Keratinocyte (primary cell): ENCODE results near the gene KCNN3.
A peak's percentile ranks its signal among the peaks of the same experiment; 100 is the strongest.

Experiments
- EZH2 ChIP-seq: IDR thresholded peaks from one replicate; pipeline ENCODE4 v1.6.1; 2012; ENCODE audit warnings: inconsistent platforms, mild to moderate bottlenecking, low read length, moderate library complexity
- TF ChIP-seq, protein P1 (sequence below), 3 experiments: IDR thresholded peaks in 1 of 3; conservative IDR thresholded peaks in 1 of 3; optimal IDR thresholded peaks in 1 of 3; 2 replicates in 2 of 3; 3 replicates in 1 of 3; pipeline versions ENCODE3 to v1.5.1; 2011; ENCODE audit warnings: low read length in 3 of 3, mild to moderate bottlenecking in 3 of 3, moderate library complexity in 2 of 3, control low read depth in 1 of 3, inconsistent platforms in 1 of 3; ENCODE audit not compliant: insufficient read depth in 2 of 3; ENCODE audit errors: extremely low read depth in 1 of 3

DNA sequence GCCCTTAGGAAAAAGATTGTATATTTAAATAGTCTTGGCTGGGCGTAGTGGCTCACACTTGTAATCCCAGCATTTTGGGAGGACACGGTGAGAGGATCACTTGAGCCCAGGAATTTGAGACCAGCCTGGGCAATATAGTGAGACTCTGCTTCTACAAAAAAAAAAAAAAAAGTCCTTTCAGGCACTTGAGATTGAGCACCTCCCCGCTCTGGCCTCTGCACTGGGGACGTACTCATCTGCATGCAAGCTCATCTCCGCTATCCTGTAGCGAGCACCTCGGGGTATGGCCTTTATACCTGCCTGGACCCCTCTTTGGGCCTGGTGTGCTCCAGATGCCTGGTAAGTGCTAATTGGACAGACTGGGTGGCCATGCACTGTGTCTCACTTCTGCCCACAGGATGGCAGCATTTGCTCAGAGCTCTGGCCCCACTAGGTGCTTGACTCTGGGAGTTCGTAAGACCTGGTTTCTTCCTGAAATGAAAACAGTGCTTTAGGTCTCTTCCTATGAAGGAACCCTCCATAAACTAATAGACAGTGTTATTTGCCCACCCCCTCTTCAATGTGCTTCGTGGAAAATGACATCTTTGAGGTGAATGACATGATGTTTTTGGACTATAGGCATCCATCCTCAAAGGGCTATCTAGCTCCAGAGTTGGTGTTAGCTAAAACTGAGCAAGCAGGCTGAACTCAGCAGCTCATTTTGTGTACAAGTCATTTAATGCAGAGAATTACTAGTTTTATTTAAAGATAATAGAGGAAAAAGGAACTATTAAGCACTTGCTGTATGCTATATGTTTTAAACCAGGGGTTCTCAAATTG is 200.4 kb downstream of the KCNN3 start:
- TF ChIP-seq, protein P1, sequence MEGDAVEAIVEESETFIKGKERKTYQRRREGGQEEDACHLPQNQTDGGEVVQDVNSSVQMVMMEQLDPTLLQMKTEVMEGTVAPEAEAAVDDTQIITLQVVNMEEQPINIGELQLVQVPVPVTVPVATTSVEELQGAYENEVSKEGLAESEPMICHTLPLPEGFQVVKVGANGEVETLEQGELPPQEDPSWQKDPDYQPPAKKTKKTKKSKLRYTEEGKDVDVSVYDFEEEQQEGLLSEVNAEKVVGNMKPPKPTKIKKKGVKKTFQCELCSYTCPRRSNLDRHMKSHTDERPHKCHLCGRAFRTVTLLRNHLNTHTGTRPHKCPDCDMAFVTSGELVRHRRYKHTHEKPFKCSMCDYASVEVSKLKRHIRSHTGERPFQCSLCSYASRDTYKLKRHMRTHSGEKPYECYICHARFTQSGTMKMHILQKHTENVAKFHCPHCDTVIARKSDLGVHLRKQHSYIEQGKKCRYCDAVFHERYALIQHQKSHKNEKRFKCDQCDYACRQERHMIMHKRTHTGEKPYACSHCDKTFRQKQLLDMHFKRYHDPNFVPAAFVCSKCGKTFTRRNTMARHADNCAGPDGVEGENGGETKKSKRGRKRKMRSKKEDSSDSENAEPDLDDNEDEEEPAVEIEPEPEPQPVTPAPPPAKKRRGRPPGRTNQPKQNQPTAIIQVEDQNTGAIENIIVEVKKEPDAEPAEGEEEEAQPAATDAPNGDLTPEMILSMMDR (optimal IDR thresholded peaks at IDR 0.05 in 1 of 3, IDR thresholded peaks at IDR 0.05 in 1 of 3, conservative IDR thresholded peaks at IDR 0.05 in 1 of 3; ENCODE audit: extremely low read depth in 1 of 3, insufficient read depth in 2 of 3, low read length in 3 of 3), result peak; percentile 91 to 98 (median 95)
- no peak for TF ChIP-seq EZH2
